ENCODE data around the gene MRPL51. TPM values are rescaled to one million over a fixed set of nuclear protein-coding genes. Genes with fewer than 3 reads are reported as not detected.

The MRPL51 gene
- total and polyA plus RNA-seq, 10 of the 15 experiments (the other 5 are each of a cell fraction or from before 2014, with no cell fraction given): 137 to 1,202 (median 267) TPM

- TF ChIP-seq CEBPB (IDR thresholded peaks at IDR 0.05; ENCODE audit: borderline replicate concordance in 1 of 2, low read depth in 2 of 2, low read length in 2 of 2) (no peak; a peak in 1 of 4 replicates), POU2F2 (IDR thresholded peaks at IDR 0.05; ENCODE audit: borderline replicate concordance, low read depth, low read length) (peak; percentile 98), BHLHE40 (IDR thresholded peaks at IDR 0.05; ENCODE audit: borderline replicate concordance in 1 of 2, low read depth in 2 of 2, low read length in 1 of 2) (peak; percentile 22 to 60; a peak in 1 of 4 replicates), HDAC6 (IDR thresholded peaks at IDR 0.05; ENCODE audit: unreplicated experiment) (peak; percentile 94), RAD51 (IDR thresholded peaks at IDR 0.05) (no peak), POLR2AphosphoS2 (IDR thresholded peaks at IDR 0.05; ENCODE audit: low read depth, low read length) (peak; percentile 98), SMARCA5 (IDR thresholded peaks at IDR 0.05) (no peak), BRCA1 (IDR thresholded peaks at IDR 0.05; ENCODE audit: low read depth, low read length) (no peak), ESRRA (IDR thresholded peaks at IDR 0.05; ENCODE audit: low read length) (no peak), SRF (IDR thresholded peaks at IDR 0.05; ENCODE audit: low read depth in 2 of 2, low read length in 2 of 2) (no peak), CUX1 (IDR thresholded peaks at IDR 0.05; ENCODE audit: insufficient replicate concordance, low read depth, low read length) (no peak), GABPA (IDR thresholded peaks at IDR 0.05; ENCODE audit: low read depth) (no peak), HDGF (IDR thresholded peaks at IDR 0.05) (peak; percentile 83; the same call in 1 of the 2 replicates), ZNF384 (IDR thresholded peaks at IDR 0.05; ENCODE audit: borderline replicate concordance, low read depth, low read length) (no peak), FOXK2 (IDR thresholded peaks at IDR 0.05) (no peak), NR2C2 (IDR thresholded peaks at IDR 0.05; ENCODE audit: borderline replicate concordance, control insufficient read depth, insufficient read length, low read depth) (no peak), PBX3 (IDR thresholded peaks at IDR 0.05; ENCODE audit: insufficient replicate concordance, low read depth, low read length) (peak; percentile 94)
- TF ChIP-seq, protein P1, sequence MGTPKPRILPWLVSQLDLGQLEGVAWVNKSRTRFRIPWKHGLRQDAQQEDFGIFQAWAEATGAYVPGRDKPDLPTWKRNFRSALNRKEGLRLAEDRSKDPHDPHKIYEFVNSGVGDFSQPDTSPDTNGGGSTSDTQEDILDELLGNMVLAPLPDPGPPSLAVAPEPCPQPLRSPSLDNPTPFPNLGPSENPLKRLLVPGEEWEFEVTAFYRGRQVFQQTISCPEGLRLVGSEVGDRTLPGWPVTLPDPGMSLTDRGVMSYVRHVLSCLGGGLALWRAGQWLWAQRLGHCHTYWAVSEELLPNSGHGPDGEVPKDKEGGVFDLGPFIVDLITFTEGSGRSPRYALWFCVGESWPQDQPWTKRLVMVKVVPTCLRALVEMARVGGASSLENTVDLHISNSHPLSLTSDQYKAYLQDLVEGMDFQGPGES (IDR thresholded peaks at IDR 0.05): peak; percentile 71; the same call in 1 of the 2 replicates
- TF ChIP-seq, protein P2, sequence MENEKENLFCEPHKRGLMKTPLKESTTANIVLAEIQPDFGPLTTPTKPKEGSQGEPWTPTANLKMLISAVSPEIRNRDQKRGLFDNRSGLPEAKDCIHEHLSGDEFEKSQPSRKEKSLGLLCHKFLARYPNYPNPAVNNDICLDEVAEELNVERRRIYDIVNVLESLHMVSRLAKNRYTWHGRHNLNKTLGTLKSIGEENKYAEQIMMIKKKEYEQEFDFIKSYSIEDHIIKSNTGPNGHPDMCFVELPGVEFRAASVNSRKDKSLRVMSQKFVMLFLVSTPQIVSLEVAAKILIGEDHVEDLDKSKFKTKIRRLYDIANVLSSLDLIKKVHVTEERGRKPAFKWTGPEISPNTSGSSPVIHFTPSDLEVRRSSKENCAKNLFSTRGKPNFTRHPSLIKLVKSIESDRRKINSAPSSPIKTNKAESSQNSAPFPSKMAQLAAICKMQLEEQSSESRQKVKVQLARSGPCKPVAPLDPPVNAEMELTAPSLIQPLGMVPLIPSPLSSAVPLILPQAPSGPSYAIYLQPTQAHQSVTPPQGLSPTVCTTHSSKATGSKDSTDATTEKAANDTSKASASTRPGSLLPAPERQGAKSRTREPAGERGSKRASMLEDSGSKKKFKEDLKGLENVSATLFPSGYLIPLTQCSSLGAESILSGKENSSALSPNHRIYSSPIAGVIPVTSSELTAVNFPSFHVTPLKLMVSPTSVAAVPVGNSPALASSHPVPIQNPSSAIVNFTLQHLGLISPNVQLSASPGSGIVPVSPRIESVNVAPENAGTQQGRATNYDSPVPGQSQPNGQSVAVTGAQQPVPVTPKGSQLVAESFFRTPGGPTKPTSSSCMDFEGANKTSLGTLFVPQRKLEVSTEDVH (IDR thresholded peaks at IDR 0.05; ENCODE audit: low read depth, partially characterized antibody): no peak
These were observed 22.5 kb downstream of the MRPL51 start, which contains the start of gene VAMP1 (continued) for GRCh38 chr12:6470375-6471163.

Data from GM12878 (cell line).